Measurements from ENCODE around the gene FSIP1.

Gene FSIP1

DNA sequence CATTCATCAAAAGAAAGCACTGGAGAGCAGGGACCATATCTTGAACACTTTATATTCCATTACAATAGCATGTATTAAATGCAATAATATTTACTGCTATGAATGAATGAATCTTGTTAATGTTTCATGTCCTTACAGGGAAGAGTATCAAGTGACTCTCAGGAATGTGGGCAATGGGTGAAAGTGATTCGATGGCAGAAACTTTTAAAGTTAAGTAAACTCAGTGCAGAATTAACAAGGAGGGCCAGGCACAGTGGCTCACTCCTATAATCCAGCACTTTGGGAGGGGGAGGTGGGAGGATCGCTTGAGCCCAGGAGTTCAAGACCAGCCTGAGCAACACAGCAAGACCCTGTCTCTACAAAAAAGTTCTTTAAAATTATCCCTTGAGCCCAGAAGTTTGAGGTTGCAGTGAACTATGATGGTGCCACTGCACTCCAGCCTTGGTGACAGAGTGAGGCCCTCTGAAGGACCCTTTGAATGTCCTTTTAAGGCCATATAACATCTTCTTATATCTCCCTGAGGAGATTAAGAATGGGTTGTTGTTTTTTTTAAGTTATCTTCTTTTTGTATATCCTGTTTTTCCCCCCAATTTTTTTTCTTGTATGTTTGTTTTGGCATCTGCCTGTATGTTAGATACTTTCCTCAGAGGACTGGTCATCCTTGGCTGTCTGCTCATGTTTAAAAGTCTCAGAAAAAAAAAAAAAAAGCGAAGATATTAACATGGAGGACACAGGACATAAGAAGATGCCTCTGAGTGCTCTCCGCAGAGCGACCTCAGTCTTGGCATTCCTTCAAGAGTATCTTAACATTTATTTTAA lies 9.6 kb upstream of the FSIP1 start:
- DNase-seq, result no peak

DNA sequence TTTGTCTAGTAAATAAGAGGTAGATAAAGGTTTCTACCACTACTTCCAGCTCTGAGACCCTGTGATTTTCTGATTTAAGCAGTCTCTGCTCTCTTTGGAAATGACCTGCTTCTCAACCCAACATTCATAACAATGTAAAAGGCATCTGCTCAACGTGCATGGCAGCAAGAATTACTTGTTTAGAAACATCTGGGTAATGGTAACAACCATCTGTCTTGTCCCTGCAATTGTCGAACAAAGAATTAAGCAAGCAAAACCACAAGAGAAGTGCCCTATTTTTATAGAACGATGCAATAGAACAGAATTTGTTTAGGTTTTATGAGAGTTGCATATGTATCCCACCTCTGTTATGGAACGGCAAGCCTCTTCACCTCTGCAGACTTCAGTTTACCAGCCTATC lies 7.1 kb upstream of the FSIP1 start:
- DNase-seq, result no peak

DNA sequence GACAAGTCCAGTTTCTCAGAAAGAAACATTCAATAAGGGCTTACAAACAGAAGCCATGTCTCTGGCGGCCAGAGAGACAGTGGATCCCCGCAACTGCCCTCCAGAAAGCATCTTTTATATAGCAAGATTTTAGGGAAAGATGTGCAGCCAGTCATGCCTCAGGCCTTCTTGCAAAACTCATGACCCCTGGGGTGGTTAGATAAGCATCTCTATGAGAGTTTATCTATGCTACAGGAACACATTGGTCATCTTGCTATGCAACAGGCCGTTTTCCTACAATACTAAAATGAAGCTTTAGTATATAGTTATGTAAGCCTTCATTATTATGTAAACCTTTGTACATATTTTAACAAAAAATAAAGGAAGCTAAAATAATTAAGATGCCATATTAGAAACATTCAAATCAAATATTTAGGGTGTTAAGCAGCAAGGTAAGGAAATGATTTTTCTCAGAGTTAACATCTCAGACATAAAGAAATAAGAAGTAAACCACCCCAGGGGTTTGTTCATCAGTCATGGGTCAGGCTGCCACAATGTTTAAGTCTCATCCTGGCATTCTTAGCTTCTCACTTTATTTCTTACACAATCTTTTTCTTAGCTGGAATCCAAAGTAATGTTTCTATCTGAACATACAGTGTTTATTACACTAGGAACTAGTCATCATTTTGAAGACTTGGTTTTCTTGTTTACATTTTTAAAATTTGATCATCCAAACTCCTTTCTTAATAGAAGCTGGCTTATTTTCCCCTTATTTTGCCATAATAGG lies 6.3 kb upstream of the FSIP1 start:
- no peak for DNase-seq

DNA sequence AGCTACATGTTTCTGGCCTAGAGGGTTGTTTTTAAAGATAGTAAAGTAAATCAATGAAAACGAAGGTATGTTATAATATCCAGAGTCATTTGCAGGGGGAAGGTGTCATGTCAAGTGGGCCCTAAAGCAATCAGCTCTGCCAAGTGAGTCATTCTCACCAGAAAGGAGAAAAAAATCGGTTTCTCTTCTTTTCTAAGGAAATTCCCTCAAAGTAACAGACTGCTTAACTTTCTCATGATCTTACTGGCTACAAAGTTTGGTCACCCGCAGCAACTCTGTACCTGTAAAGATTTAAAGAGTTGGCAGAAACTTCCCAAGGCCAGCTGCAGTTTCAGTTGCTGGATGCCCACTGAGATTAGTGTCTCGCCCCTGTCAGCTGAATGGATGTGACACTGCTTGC lies 5.5 kb upstream of the FSIP1 start:
- no peak for DNase-seq

DNA sequence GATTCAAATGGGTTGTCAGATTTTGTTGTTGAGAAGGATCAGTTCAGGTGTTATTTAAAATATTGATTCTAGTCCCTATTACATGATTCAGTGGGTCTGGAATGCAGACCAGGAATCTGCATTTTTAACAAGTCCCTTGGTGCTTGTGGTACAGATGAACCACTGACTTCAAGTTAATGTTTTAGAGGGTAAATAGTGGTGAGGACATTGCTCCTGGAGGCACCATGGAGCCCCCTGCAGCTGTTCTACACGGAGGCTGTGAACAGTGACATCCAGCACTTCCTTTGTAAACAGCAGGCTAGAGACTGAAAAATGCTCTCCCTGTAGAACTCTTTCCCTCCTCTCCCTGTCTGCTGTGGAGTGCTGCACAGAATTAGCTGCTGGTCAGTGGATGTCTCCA lies 4.8 kb upstream of the FSIP1 start:
- DNase-seq, result no peak

DNA sequence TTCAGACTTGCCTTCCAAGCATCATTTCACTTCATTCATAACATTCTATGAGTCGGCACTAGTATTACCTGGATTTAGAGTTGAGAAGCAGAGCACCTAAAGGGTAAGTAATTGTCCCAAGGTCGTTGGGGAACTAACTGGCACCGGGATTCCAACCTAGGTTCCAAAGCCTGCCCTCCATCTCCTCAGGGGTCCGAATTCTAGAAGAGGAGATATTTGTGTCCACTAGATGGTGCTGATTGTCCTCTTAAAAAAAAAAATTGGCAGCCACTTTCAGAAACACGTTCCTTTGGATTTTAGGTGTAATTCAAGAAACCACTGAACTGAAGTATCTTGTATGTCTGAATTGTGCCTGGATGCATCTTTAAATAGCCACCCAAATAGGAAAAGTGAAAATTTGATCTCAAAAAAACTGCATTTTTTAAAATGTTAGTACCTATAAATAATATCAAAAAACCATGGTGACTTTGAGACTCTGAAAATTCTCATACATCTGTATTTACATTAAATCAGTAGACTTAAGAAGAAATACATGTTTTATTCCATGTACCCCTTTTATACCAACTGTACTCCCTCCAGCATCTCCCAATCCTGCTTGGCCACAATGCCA lies 3.9 kb upstream of the FSIP1 start:
- no peak for DNase-seq

DNA sequence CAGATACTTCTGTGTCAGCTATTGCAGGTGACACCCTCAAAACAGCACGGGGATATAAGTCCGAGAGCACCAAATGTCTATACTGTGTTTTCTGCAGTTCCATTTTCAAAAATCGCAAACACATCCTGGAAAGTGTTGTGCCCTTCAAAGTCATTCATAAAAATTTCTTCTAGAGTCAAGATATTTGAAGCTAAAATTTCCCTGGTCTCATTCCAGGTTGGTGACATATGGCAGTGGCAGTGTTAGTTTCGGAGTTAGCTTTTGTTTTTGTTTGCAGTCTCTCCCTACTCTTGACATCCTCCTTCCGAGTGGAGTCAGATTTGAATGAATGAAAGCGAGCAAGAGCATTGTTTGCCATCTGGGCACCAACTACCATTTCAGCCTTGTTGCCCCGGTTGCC lies 3.2 kb upstream of the FSIP1 start:
- no peak for DNase-seq

DNA sequence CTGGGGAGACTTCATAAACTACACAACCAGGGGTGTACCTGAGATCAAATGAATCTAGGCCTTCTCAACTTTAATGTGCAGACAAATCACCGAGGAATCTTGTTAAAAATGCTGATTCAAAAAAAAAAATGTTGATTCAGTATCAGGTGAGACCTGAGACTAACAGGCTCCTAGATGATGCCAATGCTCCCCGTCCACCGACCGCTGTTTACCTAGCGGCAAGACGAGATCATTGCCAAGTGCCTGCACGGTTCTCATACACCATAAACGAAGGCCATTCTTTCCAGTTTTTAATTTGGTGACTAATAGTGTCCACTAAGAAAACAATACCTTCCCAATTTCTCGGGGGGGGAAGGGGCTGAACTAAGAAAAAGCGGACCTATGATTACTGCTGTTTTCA lies 2.5 kb upstream of the FSIP1 start:
- no peak for DNase-seq

DNA sequence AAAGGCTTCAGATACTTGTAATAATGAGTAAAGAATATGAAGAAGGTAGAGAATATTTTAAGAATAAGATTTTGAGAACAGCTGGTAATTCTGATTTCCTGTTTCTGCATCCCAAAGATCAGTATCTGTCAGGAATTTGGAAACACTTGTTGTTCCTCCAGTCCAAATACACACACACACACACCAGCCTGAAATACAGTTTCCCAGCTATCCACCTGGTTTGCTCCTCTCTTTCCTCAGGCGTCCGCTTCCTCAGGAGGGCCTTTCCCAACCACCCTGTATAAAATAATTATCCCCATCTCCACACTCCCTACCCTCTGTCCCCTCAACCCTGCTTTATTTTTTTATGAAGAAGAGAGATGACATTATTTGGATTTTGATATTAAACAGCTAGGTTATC lies 2.0 kb upstream of the FSIP1 start:
- DNase-seq, result no peak

DNA sequence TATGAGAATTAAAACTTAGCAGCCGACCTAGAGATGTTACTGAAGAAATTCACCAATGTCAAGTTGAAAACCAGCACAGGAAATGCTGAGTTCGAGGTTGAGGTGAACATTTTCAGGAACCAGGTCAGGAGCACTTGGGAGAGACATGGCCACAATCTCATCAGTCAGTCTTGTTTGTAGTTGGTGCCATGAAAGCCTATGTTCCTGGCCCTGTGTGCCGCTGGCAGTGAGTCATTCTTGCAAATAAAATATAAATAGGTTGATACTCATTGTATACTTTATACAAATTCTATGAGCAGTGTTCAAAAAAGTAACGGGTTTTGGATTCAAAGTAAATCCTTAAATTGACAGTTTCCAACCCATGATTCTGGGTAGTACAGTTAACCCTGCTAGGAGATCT lies 1.5 kb upstream of the FSIP1 start:
- no peak for DNase-seq

DNA sequence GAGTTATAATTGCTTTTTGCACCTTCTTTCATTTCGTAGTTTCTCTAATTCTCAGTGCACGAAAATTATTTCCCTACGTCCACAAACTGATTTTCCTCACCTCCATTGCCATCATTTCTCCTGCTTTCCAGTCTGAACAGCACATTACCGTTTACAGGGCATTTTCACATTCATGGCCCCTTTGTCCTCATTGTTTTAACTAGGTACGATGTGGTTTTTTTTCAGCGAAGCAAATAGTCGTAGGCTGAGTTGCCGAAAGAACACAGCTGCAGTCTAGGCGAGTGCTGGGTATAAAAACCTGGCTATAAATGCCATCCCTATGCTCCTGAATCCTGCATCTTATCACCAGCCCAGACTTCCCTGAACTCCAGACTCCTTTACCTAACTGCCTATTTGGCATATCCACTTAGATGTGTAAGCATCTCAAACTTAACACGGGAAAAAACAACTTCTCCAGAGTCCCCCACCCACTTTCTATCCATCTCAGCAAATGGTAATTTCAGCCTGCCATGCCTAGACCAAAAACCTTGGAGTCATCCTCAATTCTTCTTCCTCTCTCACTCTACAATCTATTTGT lies 691 bp upstream of the FSIP1 start:
- no peak for DNase-seq

DNA sequence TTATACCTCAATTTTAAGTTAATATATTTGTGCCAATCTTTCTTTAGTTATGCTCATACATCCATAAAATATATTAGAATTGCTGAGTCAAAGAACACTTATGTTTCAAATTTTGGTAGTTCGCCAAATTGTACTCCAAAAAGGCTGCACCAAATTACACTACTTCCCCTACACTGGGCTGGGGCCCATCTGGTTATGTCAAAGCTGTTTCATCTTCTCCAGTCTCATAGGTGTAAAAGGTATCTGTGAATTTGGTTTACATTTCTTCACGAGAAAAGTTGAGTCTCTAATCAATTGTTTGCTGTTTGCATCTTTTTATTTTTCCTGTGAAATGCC lies 706 bp downstream of the FSIP1 start:
- DNase-seq, result no peak

DNA sequence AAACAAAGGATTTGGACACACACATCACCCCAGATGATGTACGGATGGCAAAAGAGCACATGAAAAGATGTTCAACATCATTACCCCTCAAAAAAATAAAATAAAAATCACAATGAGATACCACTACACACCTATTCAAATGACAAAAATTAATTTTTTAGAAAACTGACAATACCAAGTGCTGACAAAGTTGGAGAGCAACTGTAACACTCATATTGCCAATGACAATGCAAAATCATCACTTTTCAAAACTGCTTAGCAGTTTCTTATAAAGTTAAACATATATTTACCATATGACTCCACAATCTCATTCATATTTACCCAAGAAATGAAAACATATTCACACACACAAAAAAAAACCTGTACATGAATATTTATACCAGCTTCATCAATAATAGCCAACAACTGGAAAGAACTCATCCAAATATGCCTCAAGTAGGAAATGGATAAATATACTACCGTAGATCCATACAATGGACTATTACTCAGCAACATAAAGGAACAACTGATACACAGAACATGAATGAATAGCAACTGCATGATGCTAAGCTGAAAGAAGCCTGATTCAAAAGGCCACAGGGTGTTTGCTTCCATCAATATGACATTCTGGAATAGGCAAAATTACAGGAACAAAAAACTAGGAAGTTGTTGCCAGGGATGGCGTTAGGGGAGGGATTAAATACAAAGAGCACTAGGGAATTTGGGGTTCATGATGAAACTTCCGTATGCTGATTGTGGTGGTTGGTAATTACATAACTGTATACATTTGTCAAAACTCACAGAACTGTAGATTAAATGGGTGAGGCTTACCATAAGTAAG lies 1.3 kb downstream of the FSIP1 start:
- DNase-seq, result no peak

DNA sequence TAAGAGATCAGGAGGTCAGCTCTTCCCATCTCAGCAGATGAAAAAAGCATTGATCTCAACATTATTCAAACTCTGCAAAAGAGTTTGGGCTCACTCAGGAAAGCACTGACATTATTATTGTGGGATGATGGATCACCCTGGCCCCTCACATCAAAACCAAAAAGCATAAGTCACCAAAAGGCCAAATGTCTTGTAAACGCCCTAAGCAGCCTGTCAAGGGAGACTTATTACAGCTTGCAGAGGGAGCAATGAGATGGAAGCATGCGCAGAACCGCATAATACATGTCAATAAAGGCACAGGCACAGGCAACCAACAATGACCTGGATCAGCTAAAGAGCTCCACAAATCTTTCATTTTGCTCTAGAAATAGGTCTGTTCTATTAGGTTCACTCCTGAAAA lies 4.6 kb downstream of the FSIP1 start:
- DNase-seq, result no peak

DNA sequence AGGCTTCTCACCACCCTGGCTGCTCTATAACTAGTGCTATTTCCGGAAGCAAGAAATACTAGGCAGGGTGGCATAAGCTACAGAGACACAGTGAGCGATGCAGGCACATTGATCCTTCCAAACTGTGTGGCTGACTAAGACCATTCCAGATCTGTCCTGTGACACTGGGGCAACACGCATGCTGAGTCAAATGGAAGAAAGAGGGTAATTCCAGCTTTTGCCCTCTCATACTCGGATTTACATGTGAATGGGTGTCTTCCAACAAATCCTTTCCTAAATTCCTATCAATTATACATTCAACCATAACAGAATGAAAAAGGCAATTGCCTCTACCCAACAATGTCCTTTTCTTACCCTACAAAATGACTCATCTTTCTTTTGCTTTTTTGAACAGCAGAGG lies 5.1 kb downstream of the FSIP1 start:
- DNase-seq, result no peak

DNA sequence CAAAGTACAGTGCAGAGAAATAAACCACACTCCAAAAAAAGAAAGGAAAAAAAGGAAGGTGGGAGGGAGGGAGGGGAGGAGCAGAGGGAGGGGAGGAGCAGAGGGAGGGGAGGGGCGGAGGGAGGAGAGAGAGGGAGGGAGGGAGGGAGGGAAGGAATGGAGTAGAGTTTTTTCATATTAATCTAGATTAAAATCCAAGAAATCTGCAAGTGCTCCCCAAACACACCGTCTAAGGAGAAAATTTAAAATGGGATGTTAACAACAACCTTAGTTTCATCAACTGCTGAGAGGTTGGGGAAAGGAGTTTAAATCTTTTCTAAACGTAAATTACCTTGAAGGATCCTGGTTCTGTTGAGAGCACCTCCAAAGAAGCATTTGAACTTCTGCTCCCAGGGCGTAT lies 6.6 kb downstream of the FSIP1 start:
- no peak for DNase-seq

DNA sequence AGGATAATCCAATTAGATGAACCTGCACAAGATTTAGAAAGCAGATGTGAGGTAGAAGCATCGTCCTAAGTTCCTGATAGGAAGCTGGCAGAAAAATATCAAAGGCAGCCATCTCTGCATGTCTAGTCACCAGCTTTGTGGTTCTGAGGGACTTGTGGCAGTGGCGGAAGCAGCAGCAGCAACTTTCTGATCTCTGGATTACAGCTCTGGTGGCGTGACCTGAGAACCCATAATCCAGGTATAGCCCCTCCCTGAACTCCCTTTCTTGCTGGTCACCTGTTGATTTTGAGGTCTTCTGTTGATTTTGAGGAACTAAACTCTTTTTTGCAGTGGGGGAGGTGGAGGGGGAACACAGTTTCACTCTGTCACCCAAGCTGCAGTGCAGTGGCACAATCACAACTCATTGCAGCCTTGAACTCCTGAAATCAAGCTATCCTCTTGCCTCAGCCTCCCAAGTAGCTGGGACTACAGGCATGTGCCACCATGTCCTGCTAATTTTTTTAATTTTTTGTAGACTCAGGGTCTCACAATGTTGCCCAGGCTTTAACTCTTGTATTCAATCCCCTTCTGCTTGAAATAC lies 7.9 kb downstream of the FSIP1 start:
- peak; percentile 3 for DNase-seq

DNA sequence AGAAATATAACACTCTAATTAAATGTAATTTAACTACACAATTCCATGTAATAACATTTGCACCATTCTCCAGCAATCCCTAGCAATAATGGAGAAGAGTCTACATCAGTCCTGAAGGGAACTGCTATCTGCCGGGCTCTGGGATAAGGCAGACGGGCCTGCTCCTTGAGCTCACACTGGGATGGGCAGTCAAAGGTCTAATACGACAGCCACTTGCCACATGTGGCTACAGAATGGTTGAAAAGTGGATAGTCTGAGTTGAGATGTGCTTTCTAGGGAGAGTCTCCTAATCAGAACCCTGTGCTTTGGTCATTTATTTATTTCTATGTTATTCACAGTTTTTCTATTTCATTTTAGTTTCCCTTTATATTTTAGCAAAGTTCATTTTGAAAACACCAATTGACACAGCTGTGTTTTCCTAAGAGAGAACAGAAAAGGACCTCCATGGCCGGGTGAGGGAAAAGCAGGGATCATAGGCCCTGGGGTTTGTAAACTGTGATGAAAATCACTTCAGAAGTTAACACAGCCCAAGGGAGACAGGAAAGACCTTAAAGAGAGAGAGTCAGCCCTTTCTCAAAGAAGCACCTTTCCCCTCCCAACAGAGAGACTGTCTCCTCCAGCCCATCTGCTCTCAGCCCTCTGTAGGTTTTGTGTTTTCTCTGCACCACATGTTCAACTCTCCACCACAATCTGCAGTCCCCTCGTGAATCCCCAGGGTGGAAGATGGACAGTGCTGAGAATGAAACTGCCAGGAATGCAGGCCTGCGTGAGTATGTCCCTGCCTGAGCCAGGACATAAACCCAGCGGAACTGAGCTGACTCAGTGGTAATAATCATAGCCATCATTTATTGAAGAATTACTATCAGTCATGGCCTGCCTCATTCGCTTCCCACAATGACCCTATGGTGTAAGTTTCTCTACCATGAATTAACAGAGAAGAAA lies 11.6 kb downstream of the FSIP1 start:
- DNase-seq, result no peak

DNA sequence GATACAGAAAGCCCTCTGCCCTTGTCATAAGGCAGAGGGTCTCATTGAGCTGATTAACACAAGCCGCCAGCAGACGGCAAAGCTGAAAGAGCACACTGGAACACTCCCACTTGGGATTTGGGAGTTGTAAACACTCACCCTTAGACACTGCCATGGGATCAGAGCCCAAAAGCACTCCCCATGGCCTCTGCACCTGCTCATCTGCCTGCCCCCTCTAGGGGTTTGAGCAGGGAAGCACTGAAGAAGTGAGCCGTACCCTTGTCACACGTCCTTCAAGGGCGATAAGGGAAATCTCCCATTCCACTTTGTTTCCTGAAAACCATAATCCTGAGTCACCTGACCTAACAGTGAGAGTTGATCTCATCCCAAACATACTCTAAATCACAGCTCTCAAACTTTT lies 14.7 kb downstream of the FSIP1 start:
- no peak for DNase-seq

DNA sequence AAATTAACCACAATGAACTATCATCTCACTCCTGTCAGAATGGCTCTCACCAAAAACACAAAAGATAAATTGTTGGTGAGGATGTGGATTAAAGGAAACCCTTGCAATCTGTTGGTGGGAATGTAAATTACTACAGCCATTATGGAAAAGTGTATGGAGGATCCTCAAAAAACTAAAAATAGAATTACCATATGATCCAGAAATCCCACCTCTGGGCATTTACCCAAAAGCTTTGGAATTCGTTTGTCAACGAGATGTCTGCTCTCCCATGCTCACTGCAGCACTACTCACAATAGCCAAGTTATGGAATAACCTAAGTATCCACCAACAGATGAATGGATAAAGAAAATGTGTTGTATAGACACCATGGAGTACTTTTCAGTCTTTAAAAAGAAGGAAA lies 21.6 kb downstream of the FSIP1 start:
- DNase-seq, result no peak

DNA sequence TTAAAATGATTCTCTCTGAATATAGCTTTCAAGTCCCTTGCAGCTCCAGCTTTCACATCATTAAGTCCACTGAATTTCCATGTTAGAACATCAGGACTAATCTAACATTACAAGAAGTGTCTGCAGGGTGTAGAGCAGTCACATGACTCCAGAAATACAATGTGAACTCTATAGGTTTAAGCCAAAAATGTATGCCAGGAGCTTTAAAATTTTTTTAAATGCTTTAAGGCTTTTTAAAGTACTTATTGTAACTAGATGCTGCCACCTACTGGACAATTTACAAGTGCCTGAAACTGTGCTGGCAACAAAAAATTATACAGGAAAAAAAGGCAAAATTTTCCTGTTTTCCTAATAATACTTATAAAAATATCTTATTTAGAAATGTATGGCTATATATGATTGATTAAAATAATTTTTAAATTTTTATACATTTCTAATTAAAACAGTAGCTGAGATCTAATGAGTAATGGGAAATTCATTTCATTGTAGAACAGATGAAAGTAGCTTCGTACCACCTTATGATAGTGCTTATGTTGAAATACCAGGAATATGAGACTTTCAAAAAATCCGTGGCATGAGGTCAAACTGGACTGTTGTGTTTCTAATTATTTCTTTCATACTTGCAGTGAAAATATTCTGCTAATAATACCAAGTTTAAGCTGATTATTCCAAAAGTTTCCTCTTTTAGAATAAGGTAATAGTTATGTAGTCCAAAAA lies 25.7 kb downstream of the FSIP1 start:
- DNase-seq, result no peak

Measured in stimulated activated CD4-positive, alpha-beta T cell treated with anti-CD3 and anti-CD28 coated beads, Interleukin-4, amount 100 ng/mL, for 1 hour (primary cell).